PC-9 (cell line): ENCODE measurements around the gene F12.

Experiments used
- CTCF ChIP-seq: fragments of 200-600 bp; sonication (generic); conservative IDR thresholded peaks from 2 replicates; pipeline ENCODE4 v1.6.1; 2017; ENCODE audit warnings: mixed run types, antibody characterized with exemption, mild to moderate bottlenecking, moderate library complexity
- EZH2 ChIP-seq: fragments of 200-600 bp; sonication (generic); IDR thresholded peaks from 2 replicates; pipeline ENCODE4 v1.8.0; 2017; ENCODE audit warnings: antibody characterized with exemption, low read depth

GRCh38 chr5:177434437-177434836, 25.1 kb upstream of the F12 start:
- TF ChIP-seq CTCF (no peak), EZH2 (no peak)
